ENCODE measurements around the gene USP11. TPM values are rescaled to one million over a fixed set of nuclear protein-coding genes. Genes with fewer than 3 reads are reported as not detected.

The USP11 gene
- total and polyA plus RNA-seq, 2 of the 4 experiments (the other 2 are of a cell fraction): 33.5 to 59.7 TPM

DNA sequence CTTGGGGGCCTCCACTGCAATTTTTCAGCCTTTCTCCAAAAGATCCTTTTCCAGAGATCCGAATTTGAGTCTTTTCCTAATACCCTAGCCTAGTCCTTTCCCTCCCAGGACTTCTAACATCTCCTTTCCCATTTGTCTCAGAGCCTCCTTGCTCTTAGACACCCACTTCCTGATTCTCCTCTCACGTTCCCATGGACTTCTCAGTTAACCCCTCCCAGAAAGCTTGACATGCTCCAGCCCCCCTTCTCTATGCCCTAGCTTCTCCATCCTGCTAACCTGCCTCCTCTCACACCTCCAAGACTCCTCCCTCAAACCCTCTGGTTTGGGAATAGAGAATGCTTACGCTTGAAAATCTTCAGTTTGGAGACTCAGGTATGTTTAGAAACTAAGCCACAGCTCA lies 36.7 kb upstream of the USP11 start:
- TF ChIP-seq MAZ (IDR thresholded peaks at IDR 0.05; ENCODE audit: borderline replicate concordance, low read depth, low read length) (no peak), BHLHE40 (IDR thresholded peaks at IDR 0.05; ENCODE audit: low read depth, low read length) (no peak), CHD1 (IDR thresholded peaks at IDR 0.05; ENCODE audit: low read depth, low read length) (no peak), RCOR1 (IDR thresholded peaks at IDR 0.05; ENCODE audit: insufficient replicate concordance, low read length) (no peak), POLR2A (IDR thresholded peaks at IDR 0.05; ENCODE audit: low read depth, low read length) (no peak), NFE2L2 (IDR thresholded peaks at IDR 0.05; ENCODE audit: low read depth, low read length) (no peak), SMC3 (IDR thresholded peaks at IDR 0.05; ENCODE audit: low read depth, low read length) (no peak), RAD21 (IDR thresholded peaks at IDR 0.05; ENCODE audit: low read length) (no peak), MAFK (IDR thresholded peaks at IDR 0.05; ENCODE audit: low read depth, low read length) (no peak), FOS (IDR thresholded peaks at IDR 0.05; ENCODE audit: low read depth, low read length) (no peak)
- TF ChIP-seq, protein P1, sequence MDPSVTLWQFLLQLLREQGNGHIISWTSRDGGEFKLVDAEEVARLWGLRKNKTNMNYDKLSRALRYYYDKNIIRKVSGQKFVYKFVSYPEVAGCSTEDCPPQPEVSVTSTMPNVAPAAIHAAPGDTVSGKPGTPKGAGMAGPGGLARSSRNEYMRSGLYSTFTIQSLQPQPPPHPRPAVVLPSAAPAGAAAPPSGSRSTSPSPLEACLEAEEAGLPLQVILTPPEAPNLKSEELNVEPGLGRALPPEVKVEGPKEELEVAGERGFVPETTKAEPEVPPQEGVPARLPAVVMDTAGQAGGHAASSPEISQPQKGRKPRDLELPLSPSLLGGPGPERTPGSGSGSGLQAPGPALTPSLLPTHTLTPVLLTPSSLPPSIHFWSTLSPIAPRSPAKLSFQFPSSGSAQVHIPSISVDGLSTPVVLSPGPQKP (IDR thresholded peaks at IDR 0.05; ENCODE audit: borderline replicate concordance, low read depth, low read length): no peak
- TF ChIP-seq, protein P2, sequence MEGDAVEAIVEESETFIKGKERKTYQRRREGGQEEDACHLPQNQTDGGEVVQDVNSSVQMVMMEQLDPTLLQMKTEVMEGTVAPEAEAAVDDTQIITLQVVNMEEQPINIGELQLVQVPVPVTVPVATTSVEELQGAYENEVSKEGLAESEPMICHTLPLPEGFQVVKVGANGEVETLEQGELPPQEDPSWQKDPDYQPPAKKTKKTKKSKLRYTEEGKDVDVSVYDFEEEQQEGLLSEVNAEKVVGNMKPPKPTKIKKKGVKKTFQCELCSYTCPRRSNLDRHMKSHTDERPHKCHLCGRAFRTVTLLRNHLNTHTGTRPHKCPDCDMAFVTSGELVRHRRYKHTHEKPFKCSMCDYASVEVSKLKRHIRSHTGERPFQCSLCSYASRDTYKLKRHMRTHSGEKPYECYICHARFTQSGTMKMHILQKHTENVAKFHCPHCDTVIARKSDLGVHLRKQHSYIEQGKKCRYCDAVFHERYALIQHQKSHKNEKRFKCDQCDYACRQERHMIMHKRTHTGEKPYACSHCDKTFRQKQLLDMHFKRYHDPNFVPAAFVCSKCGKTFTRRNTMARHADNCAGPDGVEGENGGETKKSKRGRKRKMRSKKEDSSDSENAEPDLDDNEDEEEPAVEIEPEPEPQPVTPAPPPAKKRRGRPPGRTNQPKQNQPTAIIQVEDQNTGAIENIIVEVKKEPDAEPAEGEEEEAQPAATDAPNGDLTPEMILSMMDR (conservative IDR thresholded peaks at IDR 0.05; ENCODE audit: low read depth, low read length): no peak
- no peak overlapping the region for H4K91ac ChIP-seq (ENCODE audit: insufficient read depth, low read depth, low read length)
- dilution Hi-C loops (cut with HindIII; ENCODE audit: low sequenced_read_pairs, unreplicated experiment): no loop called here
- H2AFZ ChIP-seq (replicated peaks; ENCODE audit: low read length, poor library complexity): no peak overlapping the region
- H4K5ac ChIP-seq (ENCODE audit: low read depth, low read length): no peak overlapping the region
- H3K27ac ChIP-seq (ENCODE audit: insufficient read depth, low read length): no peak overlapping the region
- H3K4me1 ChIP-seq (ENCODE audit: control insufficient read depth, insufficient read depth, low read length): peaks cover 24% of the 10 kb centered on the region
- peaks cover 5% of the 10 kb centered on the region; the same call in 1 of the 2 replicates for H3K9me1 ChIP-seq (ENCODE audit: insufficient read depth, low read length)
- peak overlapping the region; percentile 33 for H2AK9ac ChIP-seq (replicated peaks; ENCODE audit: low read depth, low read length, poor library complexity)
- H3K9ac ChIP-seq (ENCODE audit: low read depth, low read length): peak overlapping the region; percentile 32; the same call in 1 of the 2 replicates
- peak overlapping the region; percentile 66 for H3K4me2 ChIP-seq (ENCODE audit: low read depth, low read length)
- H3K14ac ChIP-seq (replicated peaks; ENCODE audit: low read depth, low read length): no peak overlapping the region
- peaks cover 29 to 65% of the 10 kb centered on the region in 2 experiments for H3K79me1 ChIP-seq (ENCODE audit: low read depth in 1 of 2, low read length in 2 of 2)
- no peak overlapping the region for H2BK20ac ChIP-seq (ENCODE audit: low read depth, low read length)
- no peak overlapping the region for H3K4ac ChIP-seq (ENCODE audit: low read depth, low read length)
- no peak overlapping the region for H2BK15ac ChIP-seq (ENCODE audit: low read depth, low read length)
- ATAC-seq (ENCODE audit: low read depth): no peak
- ChIA-PET POLR2A (ENCODE audit: unreplicated experiment) (no interaction called here), CTCF (interaction anchor here (0.5 kb wide), 1 partner anchor 361 kb away, joined by 9 read pairs; no protein-coding TSS in a partner anchor)
- DNase-seq: no peak
- H3K27me3 ChIP-seq (ENCODE audit: control insufficient read depth, insufficient read depth, low read length): no peaks in the 10 kb centered on the region
- H2BK120ac ChIP-seq (ENCODE audit: low read depth, low read length): no peak overlapping the region
- WGBS, 2 experiments (ENCODE audit: extremely low coverage in 2 of 2, insufficient read length in 1 of 2): 80% methylated on average over 1 of the region's 3 CpGs; no CpG with 5 or more reads in 1 of the 2 experiments
- intact Hi-C loops (cut with micrococcal nuclease): no loop called here
- no peaks in the 10 kb centered on the region for H3K9me3 ChIP-seq (ENCODE audit: control insufficient read depth, insufficient read depth, low read length)
- no peak overlapping the region for H3K56ac ChIP-seq (ENCODE audit: extremely low read depth, insufficient read depth, low read length)
- H3K36me3 ChIP-seq (ENCODE audit: control insufficient read depth, insufficient read depth, low read length): peaks cover 42% of the 10 kb centered on the region
- peak overlapping the region; percentile 59; the same call in 1 of the 2 replicates for H3K23ac ChIP-seq (ENCODE audit: low read depth, low read length)
- no peak overlapping the region for H2BK5ac ChIP-seq (ENCODE audit: low read depth, low read length, poor library complexity, severe bottlenecking)
- peaks cover 65% of the 10 kb centered on the region for H4K20me1 ChIP-seq (ENCODE audit: insufficient read depth, low read length)
- in situ Hi-C loops (cut with MboI; ENCODE audit: low sequenced_read_pairs): loop anchor here (10.0 kb wide), 2 partner anchors 189 to 329 kb away; no protein-coding TSS in a partner anchor
- no peak overlapping the region for H4K8ac ChIP-seq (ENCODE audit: low read depth in 2 of 2, low read length in 2 of 2)
- H3K4me3 ChIP-seq (ENCODE audit: insufficient read depth, low read depth, low read length): no peak overlapping the region
- H2AK5ac ChIP-seq (ENCODE audit: low read depth, low read length): no peak overlapping the region
- BruUV-seq (replicated peaks): no TSS peak
- H3K18ac ChIP-seq (ENCODE audit: low read depth, low read length): no peak overlapping the region

All from IMR-90 (cell line).